Trophoblast cell (in vitro differentiated cells and primary cell): ENCODE results near the gene MYCBP.

Experiments
- DNase-seq, 2 donors: peaks; one replicate each; pipeline ENCODE4 v3.0.0-alpha.2; 2016
- H2AFZ ChIP-seq: 2 replicates; pipeline ENCODE4 v1.6.1; 2013; ENCODE audit warnings: low read length, moderate library complexity, mild to moderate bottlenecking; ENCODE audit not compliant: insufficient read depth, poor library complexity
- H2AK5ac ChIP-seq: 2 replicates; pipeline ENCODE4 v1.6.1; 2013; ENCODE audit warnings: mild to moderate bottlenecking, low read length
- H2BK120ac ChIP-seq: 2 replicates; pipeline ENCODE4 v1.6.1; 2013; ENCODE audit warnings: low read length, mild to moderate bottlenecking, moderate library complexity; ENCODE audit not compliant: insufficient read depth, poor library complexity
- H2BK12ac ChIP-seq: 2 replicates; pipeline ENCODE4 v1.6.1; 2013; ENCODE audit warnings: mild to moderate bottlenecking, low read length, moderate library complexity
- H2BK5ac ChIP-seq: 2 replicates; pipeline ENCODE4 v1.6.1; 2013; ENCODE audit warnings: low read length, low read depth, moderate library complexity, mild to moderate bottlenecking; ENCODE audit not compliant: poor library complexity
- H3K14ac ChIP-seq: 2 replicates; pipeline ENCODE4 v1.6.1; 2013; ENCODE audit warnings: mild to moderate bottlenecking, low read length
- H3K18ac ChIP-seq: 2 replicates; pipeline ENCODE4 v1.6.1; 2013; ENCODE audit warnings: mild to moderate bottlenecking, low read length
- H3K23ac ChIP-seq: 2 replicates; pipeline ENCODE4 v1.6.1; 2013; ENCODE audit warnings: low read length
- H3K27ac ChIP-seq: 2 replicates; pipeline ENCODE4 v1.5.1; 2013; ENCODE audit warnings: low read depth, mild to moderate bottlenecking, inconsistent platforms, low read length, moderate library complexity
- H3K27me3 ChIP-seq: 2 replicates; pipeline ENCODE4 v1.6.1; 2013; ENCODE audit warnings: inconsistent platforms, mild to moderate bottlenecking, low read length, moderate library complexity; ENCODE audit not compliant: insufficient read depth
- H3K36me3 ChIP-seq, 2 experiments: 1 replicate in 1 of 2; 2 replicates in 1 of 2; pipeline ENCODE4 v1.6.1; 2013; ENCODE audit warnings: low read length in 2 of 2, mild to moderate bottlenecking in 2 of 2, moderate library complexity in 1 of 2; ENCODE audit not compliant: insufficient read depth in 2 of 2, control insufficient read depth in 1 of 2
- H3K4ac ChIP-seq: 2 replicates; pipeline ENCODE4 v1.6.1; 2013; ENCODE audit warnings: low read depth, mild to moderate bottlenecking, low read length, moderate library complexity
- H3K4me1 ChIP-seq, 2 experiments: 1 replicate in 1 of 2; 2 replicates in 1 of 2; pipeline ENCODE4 v1.6.1; 2013; ENCODE audit warnings: low read length in 2 of 2, mild to moderate bottlenecking in 2 of 2, moderate library complexity in 1 of 2; ENCODE audit not compliant: insufficient read depth in 2 of 2, control insufficient read depth in 1 of 2
- H3K4me2 ChIP-seq: 2 replicates; pipeline ENCODE4 v1.6.1; 2013; ENCODE audit warnings: inconsistent platforms, mild to moderate bottlenecking, low read length, moderate library complexity
- H3K4me3 ChIP-seq: 2 replicates; pipeline ENCODE4 v1.5.1; 2013; ENCODE audit warnings: mild to moderate bottlenecking, low read depth, low read length, inconsistent platforms
- H3K79me1 ChIP-seq: one replicate; pipeline ENCODE4 v1.6.1; 2013; ENCODE audit warnings: low read length
- H3K79me2 ChIP-seq: 2 replicates; pipeline ENCODE4 v1.6.1; 2013; ENCODE audit warnings: low read length, mild to moderate bottlenecking; ENCODE audit not compliant: control insufficient read depth, insufficient read depth, poor library complexity
- H3K9ac ChIP-seq: 2 replicates; pipeline ENCODE4 v1.6.1; 2013; ENCODE audit warnings: mild to moderate bottlenecking, low read length
- H3K9me3 ChIP-seq: 2 replicates; pipeline ENCODE4 v1.6.1; 2013; ENCODE audit warnings: low read depth, mild to moderate bottlenecking, control low read depth, inconsistent platforms, low read length; ENCODE audit not compliant: insufficient read depth
- H4K12ac ChIP-seq: 2 replicates; pipeline ENCODE4 v1.6.1; 2013; ENCODE audit warnings: low read depth, mild to moderate bottlenecking, low read length, moderate library complexity
- H4K8ac ChIP-seq: 2 replicates; pipeline ENCODE4 v1.6.1; 2013; ENCODE audit warnings: low read depth, mild to moderate bottlenecking, low read length, moderate library complexity
- H4K91ac ChIP-seq: one replicate; pipeline ENCODE4 v1.6.1; 2013; ENCODE audit warnings: low read depth, mild to moderate bottlenecking, low read length, moderate library complexity
- WGBS: extraction: QIAGEN DNeasy Blood & Tissue Kit; methylation state at CpG from one replicate; pipeline ENCODE4 v1.1.7; 2013; ENCODE audit warnings: missing lambda C conversion rate; ENCODE audit not compliant: insufficient read length, insufficient coverage; ENCODE audit errors: extremely low coverage; 5-methylcytosine and 5-hydroxymethylcytosine counted together

MYCBP gene

GRCh38 chr1:38859561-38860453 is 13.3 kb downstream of the MYCBP start, which contains the start of gene RRAGC:
TSS of gene RRAGC (minus strand) at chr1:38859772. CDS start at chr1:38859646, 126 bp downstream.
- Histone ChIP-seq H3K79me1 (peaks cover 4% of the 10 kb centered on the region), H3K14ac (peak within 1 kb of the TSS; percentile 90), H4K12ac (no peak within 1 kb of the TSS), H3K4me1 (peaks cover 0 to 2% of the 10 kb centered on the region in 2 experiments), H4K8ac (peak within 1 kb of the TSS; percentile 81), H2AFZ (peak within 1 kb of the TSS; percentile 88), H3K79me2 (peaks cover 9% of the 10 kb centered on the region), H4K91ac (peak within 1 kb of the TSS; percentile 68), H3K36me3 (peaks cover 2 to 9% of the 10 kb centered on the region in 2 experiments), H2BK12ac (no peak within 1 kb of the TSS), H3K23ac (no peak within 1 kb of the TSS), H3K4me3 (peak within 1 kb of the TSS; percentile 98), H2AK5ac (no peak within 1 kb of the TSS), H3K18ac (peak within 1 kb of the TSS; percentile 88), H3K9me3 (no peaks in the 10 kb centered on the region), H3K9ac (peak within 1 kb of the TSS; percentile 85), H3K4me2 (peak within 1 kb of the TSS; percentile 96), H3K27me3 (no peaks in the 10 kb centered on the region), H2BK120ac (no peak within 1 kb of the TSS), H3K27ac (peak within 1 kb of the TSS; percentile 61), H3K4ac (peak within 1 kb of the TSS; percentile 13), H2BK5ac (peak within 1 kb of the TSS; percentile 65)
- DNase-seq, result peak; percentile 100
- no CpG with 5 or more reads among the region's 70 CpGs for WGBS

- no CpG with 5 or more reads among the region's 51 CpGs for WGBS
- H3K4ac ChIP-seq, result peak overlapping the region; percentile 13
- no peak overlapping the region for H3K23ac ChIP-seq
- H3K36me3 ChIP-seq, result peaks cover 2 to 9% of the 10 kb centered on the region in 2 experiments
- peak overlapping the region; percentile 81 for H3K9ac ChIP-seq
- H3K79me1 ChIP-seq, result peaks cover 4% of the 10 kb centered on the region
- H3K4me3 ChIP-seq, result peak overlapping the region; percentile 98
- no peak overlapping the region for H2BK120ac ChIP-seq
- H3K14ac ChIP-seq, result peak overlapping the region; percentile 90
- H4K91ac ChIP-seq, result peak overlapping the region; percentile 68
- H2BK5ac ChIP-seq, result peak overlapping the region; percentile 65
- DNase-seq, result peak; percentile 86 to 90
- H3K27ac ChIP-seq, result peak overlapping the region; percentile 61
- peaks cover 9% of the 10 kb centered on the region for H3K79me2 ChIP-seq
- H2BK12ac ChIP-seq, result no peak overlapping the region
- peaks cover 0 to 2% of the 10 kb centered on the region in 2 experiments for H3K4me1 ChIP-seq
- no peak overlapping the region for H4K12ac ChIP-seq
- no peaks in the 10 kb centered on the region for H3K9me3 ChIP-seq
- no peak overlapping the region for H2AK5ac ChIP-seq
- H3K4me2 ChIP-seq, result peak overlapping the region; percentile 96
- H4K8ac ChIP-seq, result peak overlapping the region; percentile 59
- peak overlapping the region; percentile 88 for H3K18ac ChIP-seq
- H2AFZ ChIP-seq, result peak overlapping the region; percentile 82
- H3K27me3 ChIP-seq, result no peaks in the 10 kb centered on the region
Measured at GRCh38 chr1:38858833-38859560, 14.2 kb downstream of the MYCBP start.

DNA sequence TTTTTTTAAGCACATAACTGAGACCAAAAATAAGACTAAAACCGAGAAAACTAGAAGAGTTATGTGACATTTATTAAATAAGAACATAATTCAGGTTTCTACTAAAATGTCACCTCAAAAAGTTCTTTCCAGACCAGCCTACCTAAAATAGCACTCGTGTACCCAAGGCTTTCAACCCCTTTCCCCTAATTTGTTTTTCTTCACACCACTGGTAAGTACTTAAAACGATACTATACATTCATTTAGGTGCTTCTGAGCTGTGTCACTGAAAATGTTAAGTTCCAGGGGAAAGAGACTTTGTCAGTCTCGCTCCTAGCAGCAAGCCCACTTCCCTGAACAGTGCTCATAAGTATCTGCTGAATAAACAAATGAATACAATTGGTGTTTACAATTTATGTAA is 20.4 kb downstream of the MYCBP start:
- Histone ChIP-seq H3K9me3 (no peaks in the 10 kb centered on the region), H3K79me2 (peaks cover 3% of the 10 kb centered on the region), H4K91ac (no peak overlapping the region), H3K23ac (no peak overlapping the region), H4K8ac (no peak overlapping the region), H3K27ac (no peak overlapping the region), H4K12ac (no peak overlapping the region), H3K4me1 (no peaks in the 10 kb centered on the region), H2BK120ac (no peak overlapping the region), H2AK5ac (no peak overlapping the region), H3K79me1 (no peaks in the 10 kb centered on the region), H3K4me3 (no peak overlapping the region), H3K4me2 (no peak overlapping the region), H3K4ac (no peak overlapping the region), H3K18ac (no peak overlapping the region), H3K14ac (no peak overlapping the region), H2BK12ac (no peak overlapping the region), H2AFZ (no peak overlapping the region), H3K27me3 (no peaks in the 10 kb centered on the region), H2BK5ac (no peak overlapping the region), H3K36me3 (peaks cover 12 to 25% of the 10 kb centered on the region in 2 experiments), H3K9ac (no peak overlapping the region)
- WGBS, result no CpG with 5 or more reads among the region's 4 CpGs
- no peak for DNase-seq

DNA sequence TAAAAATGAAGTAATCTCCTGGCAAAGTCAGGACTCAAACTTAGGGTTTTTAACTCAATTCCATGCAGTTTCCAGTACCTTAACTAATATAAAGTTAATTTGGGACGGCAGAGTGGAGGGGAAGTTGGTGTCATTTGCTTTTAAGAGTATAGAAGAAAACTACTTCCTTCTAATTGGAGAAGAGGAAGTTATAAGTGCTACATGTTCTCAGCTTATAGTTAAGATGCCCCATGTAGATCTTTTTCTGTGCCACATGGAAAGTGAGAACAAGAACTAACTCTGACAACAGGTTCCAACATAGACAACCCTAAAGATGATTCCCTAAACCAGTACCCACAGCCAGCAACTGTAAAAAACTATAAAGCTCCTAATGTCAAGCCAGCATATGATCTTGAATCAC is 25.1 kb downstream of the MYCBP start:
- Histone ChIP-seq H2AK5ac (no peak overlapping the region), H3K27me3 (no peaks in the 10 kb centered on the region), H3K4me3 (no peak overlapping the region), H3K18ac (no peak overlapping the region), H3K23ac (no peak overlapping the region), H4K91ac (no peak overlapping the region), H2BK12ac (no peak overlapping the region), H3K14ac (no peak overlapping the region), H2BK5ac (no peak overlapping the region), H4K12ac (no peak overlapping the region), H4K8ac (no peak overlapping the region), H3K9ac (no peak overlapping the region), H3K27ac (no peak overlapping the region), H2AFZ (no peak overlapping the region), H3K4me2 (no peak overlapping the region), H3K79me2 (no peaks in the 10 kb centered on the region), H3K4me1 (peaks cover 0 to 2% of the 10 kb centered on the region in 2 experiments), H3K4ac (no peak overlapping the region), H3K36me3 (peaks cover 18 to 27% of the 10 kb centered on the region in 2 experiments), H2BK120ac (no peak overlapping the region), H3K9me3 (no peaks in the 10 kb centered on the region), H3K79me1 (no peaks in the 10 kb centered on the region)
- WGBS, result no CpG with 5 or more reads among the region's 1 CpG
- no peak for DNase-seq
